GM10266 (cell line): ENCODE data around the gene MIB1.
A peak's percentile ranks its signal among the peaks of the same experiment; 100 is the strongest.
"Not testable (repeated sequence)": the region's sequence is repeated elsewhere in the genome, so short reads cannot be mapped to it uniquely, and the experiment has no call there.

ENCODE experiments used
- DNase-seq: peaks from one replicate; pipeline ENCODE4 v3.0.0; 2012; ENCODE audit errors: extremely low spot score
- TF ChIP-seq, protein P1 (sequence below): IDR thresholded peaks from 2 replicates; pipeline ENCODE4 v1.5.1; 2012; ENCODE audit warnings: mild to moderate bottlenecking, low read depth; ENCODE audit not compliant: control insufficient read depth, insufficient read depth; ENCODE audit errors: missing control alignments

The MIB1 gene

DNA sequence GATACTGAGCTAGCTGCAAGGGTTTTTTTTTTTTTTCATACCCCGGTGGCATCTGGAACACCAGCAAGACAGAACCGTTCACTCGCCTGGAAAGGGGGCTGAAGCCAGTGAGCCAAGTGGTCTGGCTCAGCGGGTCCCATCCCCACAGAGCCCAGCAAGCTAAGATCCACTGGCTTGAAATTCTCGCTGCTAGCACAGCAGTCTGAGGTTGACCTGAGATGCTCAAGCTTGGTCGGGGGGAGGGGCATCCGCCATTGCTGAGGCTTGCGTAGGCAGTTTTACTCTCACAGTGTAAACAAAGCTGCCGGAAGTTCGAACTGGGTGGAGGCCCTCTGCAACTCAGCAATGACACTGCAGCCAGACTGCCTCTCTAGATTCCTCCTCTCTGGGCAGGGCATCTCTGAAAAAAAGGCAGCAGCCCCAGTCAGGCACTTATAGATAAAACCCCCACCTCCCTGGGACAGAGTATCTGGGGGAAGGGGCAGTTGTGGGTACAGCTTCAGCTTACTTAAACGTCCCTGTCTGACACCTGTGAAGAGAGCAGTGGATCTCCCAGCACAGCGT is 5.1 kb upstream of the MIB1 start:
- TF ChIP-seq, protein P1, sequence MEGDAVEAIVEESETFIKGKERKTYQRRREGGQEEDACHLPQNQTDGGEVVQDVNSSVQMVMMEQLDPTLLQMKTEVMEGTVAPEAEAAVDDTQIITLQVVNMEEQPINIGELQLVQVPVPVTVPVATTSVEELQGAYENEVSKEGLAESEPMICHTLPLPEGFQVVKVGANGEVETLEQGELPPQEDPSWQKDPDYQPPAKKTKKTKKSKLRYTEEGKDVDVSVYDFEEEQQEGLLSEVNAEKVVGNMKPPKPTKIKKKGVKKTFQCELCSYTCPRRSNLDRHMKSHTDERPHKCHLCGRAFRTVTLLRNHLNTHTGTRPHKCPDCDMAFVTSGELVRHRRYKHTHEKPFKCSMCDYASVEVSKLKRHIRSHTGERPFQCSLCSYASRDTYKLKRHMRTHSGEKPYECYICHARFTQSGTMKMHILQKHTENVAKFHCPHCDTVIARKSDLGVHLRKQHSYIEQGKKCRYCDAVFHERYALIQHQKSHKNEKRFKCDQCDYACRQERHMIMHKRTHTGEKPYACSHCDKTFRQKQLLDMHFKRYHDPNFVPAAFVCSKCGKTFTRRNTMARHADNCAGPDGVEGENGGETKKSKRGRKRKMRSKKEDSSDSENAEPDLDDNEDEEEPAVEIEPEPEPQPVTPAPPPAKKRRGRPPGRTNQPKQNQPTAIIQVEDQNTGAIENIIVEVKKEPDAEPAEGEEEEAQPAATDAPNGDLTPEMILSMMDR, result no peak
- no peak for DNase-seq

DNA sequence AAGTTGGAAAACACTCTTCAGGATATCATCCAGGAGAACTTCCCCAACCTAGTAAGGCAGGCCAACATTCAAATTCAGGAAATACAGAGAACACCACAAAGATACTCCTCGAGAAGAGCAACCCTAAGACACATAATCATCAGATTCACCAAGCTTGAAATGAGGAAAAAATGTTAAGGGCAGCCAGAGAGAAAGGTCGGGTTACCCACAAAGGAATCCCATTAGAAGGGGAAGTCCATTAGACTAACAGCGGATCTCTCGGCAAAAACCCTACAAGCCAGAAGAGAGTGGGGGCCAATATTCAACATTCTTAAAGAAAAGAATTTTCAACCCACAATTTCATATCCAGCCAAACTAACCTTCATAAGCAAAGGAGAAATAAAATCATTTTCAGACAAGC is 3.7 kb upstream of the MIB1 start:
- not testable (repeated sequence) for DNase-seq

DNA sequence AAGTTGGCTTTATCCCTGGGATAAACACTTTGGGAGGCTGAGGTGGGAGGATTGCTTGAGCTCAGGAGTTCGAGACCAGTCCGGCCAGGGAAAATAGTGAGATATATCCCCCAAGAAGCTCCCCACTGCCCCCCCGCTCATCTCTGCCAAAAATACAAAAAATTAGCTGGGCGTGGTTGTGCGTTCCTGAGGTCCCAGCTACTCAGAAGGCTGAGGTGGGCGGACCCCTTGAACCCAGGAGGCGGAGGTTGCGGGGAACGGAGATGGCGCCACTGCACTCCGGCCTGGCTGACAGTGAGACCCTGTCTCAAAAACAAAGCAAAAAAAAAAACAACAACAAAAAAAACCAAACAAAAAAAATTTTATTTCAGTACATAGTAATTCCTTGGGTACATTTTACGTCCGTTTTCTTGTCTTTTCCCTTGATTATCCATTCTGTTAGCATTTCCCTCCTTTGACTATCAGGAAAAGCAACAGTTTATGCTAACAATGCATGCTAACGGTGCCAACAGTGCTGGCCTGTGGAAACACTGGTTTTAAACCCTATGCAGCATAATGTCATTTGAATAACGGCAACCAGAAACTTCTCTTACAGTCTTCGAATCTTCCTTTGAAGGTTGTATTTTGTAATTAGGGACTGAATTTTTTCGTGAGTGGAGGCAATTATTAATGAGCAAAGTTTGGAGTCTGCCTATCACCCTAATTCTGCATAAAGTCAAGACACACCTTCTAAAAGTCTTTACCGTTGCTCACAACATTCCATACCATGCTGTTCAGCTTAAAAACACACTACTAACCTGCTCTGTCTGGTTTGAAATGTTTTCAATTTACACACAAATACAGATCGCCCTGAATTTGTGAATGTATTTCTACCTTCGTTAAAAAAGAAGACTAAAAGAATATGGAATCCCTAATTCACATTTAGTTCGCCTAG is 721 bp upstream of the MIB1 start:
- TF ChIP-seq, protein P1, result no peak
- DNase-seq, result no peak

DNA sequence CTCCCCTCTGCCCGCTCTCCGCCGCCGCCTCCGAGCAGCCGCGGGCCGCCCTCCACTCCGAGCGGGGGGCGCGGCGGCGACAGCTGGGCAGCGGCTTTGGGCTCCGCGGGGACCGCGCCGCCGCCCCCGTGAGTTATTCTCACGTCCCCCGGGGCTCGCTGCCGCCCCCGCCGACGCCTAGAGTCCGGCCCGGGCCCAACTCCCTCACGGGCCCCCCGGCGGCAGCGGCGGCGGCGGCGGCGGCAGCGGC is 645 bp downstream of the MIB1 start:
- no peak for DNase-seq
- TF ChIP-seq, protein P1, result no peak

DNA sequence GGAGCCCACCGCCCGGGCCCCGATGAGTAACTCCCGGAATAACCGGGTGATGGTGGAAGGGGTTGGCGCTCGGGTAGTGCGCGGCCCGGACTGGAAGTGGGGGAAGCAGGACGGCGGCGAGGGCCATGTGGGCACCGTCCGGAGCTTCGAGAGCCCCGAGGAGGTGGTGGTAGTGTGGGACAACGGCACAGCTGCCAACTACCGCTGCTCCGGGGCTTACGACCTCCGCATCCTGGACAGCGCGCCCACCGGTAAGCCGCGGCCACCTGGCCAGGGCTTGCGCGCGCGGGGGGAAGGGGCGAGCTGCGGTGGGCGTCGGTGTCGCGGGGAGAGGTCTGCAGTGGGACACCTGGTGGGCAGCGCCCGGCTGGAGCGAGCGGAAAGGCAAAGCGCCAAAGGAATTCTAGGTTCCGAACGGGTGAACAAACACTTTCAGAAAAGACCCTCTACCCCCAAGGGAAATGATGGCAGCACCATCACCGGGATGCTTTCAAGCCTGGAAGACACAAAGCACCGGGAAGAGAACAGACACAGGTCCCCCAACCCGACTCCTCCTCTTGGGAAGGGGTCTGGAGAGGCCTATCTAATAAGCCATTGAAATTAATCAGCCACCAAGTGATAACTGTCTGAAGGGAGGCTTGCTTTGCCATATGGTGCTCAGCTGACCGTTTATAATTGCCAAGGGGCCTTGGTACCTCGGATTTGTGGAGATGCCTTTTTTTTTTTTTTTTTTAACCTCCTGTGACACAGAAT is 1.1 kb downstream of the MIB1 start:
- DNase-seq, result peak; percentile 36
- TF ChIP-seq, protein P1, result no peak

DNA sequence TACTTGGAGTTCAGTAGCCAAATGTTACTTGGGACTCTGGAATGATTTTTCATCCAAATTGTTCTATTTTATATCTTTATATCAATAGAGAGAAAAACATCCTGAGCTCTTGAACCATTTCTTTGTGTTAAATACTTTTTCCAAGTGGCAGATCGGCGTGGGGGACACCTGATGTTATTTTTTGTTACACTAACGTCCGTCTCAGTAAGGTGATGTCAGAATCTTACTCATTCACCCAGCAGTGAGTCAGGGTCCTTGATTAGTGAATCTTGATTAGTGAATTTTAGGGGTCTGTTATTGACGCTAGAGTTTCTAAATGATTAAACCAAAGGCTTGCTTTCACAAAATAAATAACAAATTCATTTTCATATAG is 1.7 kb downstream of the MIB1 start:
- no peak for DNase-seq

DNA sequence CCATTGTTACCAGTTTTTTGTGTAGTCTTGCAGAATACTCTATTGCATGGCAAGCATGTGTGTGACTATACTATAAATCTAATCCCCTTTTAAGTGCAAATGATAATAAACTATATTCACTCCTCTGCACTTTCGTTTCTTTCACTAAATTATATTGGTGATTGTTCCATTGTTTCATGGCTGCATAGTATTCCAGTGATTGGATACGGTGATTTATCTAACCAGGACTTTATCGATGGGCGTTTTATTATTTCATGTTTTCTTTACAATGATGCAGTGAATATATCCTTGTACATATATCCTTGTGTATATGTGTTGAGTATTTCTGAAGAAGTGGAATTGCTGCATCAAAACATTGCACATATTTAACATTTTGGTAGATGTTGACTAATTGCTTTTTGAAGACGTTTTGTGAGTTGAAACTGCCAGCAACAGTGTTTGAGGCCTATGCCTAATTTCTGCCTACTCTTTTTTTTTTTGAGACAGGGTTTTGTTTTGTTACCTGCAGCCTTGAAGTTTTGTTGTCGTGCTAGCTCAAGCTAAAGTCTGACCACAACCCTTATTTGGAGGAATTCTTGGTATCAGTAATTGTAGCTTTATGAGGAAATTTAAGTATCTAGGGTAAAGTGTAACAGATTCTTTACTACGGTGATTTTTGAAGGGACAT is 2.7 kb downstream of the MIB1 start:
- DNase-seq, result no peak
- TF ChIP-seq, protein P1, result no peak

More for the DNA sequence above, 1.7 kb downstream of the MIB1 start:
- TF ChIP-seq, protein P1, result no peak
